HuH-7.5 (cell line): ENCODE measurements around the gene KMT2C.
"Not testable (repeated sequence)": the region's sequence is repeated elsewhere in the genome, so short reads cannot be mapped to it uniquely, and the experiment has no call there.

ENCODE experiments used
- DNase-seq: peaks from one replicate; pipeline ENCODE4 v3.0.0; 2011; ENCODE audit warnings: low spot score

The KMT2C gene

DNA sequence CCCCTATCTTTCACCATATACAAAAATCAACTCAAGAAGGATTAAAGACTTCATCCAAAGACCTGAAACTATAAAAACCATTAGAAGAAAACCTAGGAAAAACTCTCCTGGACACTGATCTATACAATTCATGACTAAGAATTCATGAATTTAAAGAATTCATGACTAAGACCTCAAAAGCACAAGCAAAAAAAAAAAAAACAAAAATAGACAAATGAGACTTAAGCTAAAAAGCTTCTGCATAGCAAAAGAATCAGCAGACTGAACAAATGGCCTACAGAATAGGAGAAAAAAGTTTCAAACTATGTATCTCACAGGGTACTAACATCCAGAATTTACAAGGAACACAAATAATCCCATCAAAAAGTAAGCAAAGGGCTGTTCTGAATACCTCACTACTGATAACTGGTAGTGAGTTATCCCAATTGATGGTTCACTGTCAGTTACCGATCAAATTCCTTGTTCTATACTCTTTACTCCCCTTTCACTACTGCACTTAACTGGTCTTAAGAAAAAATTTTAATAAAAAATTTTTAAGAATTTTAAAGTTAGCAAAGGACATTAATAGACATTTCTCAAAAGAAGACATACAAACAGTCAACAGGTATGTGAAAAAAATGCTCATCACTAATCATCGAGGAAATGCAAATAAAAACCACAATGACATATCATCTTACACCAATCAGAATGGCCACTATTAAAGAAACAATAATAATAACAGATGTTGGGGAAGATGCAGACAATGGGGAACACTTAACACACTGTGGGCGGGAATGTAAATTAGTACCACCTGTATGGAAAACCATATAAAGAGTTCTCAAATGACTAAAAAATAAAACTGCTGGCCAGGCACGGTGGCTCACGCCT is 33.2 kb downstream of the KMT2C start:
- DNase-seq: no peak

DNA sequence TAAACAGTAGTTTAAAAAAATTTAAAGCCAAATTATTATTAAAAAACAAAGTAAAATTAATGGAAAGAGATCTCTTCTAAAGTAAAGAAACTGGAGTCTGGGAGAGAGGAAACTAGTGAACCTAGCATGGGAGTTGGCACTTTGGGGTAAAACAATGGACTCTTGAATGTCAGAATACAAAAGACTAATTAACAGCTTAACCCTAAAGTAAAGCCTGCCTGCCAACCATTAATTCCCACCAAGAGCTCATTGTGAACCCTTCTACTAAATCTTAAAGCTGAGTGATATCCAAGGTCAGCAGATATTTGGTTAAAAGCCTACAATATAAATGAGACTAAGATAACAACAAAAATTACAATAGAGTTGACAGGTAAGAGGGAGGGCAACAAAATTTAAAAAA is 36.5 kb downstream of the KMT2C start:
- DNase-seq: no peak

DNA sequence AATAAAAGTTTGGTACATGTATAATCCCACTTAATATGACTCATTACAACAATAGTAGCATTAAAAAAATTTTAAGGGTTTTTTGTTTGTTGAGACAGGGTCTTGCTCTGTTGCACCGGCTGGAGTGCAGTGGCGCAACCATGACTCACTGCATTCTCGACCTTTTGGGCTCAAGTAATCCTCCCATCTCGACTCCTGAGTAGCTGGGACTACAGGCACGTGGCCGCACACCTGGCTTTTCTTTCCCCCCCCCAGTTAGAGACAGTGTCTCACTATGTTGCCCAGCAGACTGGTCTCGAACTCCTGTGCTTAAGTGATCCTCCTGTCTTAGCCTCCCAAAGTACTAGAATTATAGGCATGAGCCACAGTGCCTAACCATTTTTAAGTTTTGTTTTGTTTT is 40.7 kb downstream of the KMT2C start:
- no peak for DNase-seq

DNA sequence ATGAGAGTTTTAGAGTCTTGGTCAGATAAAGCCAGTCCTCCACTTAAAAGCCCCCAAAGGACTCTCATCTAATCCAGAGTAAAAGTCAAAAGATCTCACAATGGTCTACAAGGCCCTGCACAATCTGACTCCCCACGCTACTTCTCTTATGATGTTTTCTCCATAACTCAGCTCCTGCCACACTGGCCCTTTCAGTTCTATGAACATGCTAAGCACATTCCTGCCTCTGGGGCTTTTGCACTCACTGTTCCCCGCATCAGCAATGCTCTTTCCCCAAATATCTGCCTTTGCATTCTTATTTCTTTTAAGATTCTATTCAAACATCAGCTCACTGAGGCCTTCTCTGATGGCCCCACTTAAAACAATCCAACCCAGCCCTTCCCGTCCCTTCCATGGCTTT is 41.6 kb downstream of the KMT2C start:
- DNase-seq: not testable (repeated sequence)

DNA sequence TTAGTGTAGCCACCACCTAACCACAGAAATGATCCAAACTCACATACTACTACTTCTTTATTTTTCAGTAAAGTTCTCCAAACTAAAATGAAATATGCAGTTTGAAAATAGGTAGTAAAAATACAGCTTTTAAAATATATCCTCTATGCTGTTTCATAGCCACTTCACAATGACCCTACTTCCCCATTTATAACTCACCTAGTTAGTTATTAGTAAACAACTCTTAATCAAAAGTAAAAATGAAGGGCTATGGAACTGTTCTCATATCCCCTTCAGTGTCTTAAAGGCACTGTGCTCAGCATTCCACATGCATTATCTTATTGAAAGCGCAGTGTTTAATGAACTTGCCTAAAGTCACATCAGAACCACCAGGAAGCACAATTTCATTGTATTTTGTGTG is 43.5 kb downstream of the KMT2C start:
- no peak for DNase-seq

DNA sequence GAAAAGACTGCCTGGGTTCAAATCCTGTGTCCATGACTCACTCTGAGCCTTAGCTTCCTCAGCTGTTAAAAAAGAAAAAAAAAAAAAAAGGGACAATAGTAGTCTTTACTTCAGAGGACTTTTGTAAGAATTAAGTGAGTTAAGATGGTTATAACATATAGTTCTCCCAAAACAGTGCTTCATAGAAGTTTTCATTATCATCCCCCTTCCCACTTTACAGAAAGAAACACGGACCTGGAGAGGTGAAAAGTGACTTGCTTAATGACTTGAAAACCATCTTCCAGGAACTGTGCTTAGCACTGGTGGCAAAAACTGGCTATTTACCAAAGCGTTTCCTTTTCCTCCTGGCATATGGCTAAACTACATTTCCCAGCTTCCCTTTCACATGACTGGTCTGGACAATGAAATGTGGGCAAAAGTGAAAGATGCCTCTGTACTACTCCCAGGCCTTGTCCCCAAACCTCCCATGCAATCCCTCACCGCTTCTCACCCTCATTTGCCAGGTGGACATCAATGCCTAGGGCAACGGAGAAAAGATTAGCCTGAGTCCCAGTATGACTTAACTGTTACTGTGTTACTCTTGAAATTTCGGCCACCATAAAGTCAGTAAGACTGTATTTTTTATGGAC is 49.6 kb downstream of the KMT2C start:
- not testable (repeated sequence) for DNase-seq

DNA sequence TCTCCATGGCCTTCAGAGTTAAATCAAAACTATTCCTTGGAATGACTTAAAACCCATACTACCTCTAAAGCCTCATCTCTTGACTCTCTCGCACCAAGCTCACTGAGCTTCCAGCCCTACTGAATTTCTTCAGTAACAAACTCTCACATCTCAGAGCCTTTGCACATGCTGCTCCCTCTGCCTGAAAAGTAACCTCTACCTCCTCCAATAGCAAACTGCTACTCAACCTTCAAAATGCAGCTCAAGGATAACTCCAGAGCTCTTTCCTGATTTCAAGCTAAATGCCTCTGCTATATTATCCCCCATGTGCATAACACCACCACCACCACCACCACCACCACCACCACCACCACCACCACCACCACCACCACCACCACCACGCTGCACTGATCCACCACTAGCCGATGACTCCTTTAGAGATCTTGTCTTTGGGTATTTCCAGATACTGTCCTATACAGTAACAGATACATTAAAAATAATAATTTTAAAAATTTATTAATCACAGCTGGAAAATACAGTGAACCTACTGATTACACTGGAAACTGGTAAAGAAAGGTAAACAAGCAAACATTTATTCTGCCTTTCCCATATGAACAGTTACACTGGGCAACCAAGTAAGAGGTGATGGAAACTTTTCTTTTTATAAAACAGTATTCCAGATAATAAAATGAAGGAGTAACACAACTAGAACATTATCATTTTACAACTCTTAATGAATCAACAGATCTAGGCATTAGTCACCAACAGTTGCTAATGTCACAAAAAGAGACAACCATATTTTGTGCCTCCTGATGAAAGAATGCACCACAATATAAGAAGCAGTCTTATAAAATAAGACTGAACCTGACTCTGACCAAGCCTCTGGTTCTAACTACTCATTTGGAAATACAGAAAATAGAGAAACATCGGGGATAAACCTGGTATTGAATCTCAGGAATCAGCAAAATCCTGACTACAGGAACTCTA is 51.3 kb downstream of the KMT2C start:
- DNase-seq: not testable (repeated sequence)

DNA sequence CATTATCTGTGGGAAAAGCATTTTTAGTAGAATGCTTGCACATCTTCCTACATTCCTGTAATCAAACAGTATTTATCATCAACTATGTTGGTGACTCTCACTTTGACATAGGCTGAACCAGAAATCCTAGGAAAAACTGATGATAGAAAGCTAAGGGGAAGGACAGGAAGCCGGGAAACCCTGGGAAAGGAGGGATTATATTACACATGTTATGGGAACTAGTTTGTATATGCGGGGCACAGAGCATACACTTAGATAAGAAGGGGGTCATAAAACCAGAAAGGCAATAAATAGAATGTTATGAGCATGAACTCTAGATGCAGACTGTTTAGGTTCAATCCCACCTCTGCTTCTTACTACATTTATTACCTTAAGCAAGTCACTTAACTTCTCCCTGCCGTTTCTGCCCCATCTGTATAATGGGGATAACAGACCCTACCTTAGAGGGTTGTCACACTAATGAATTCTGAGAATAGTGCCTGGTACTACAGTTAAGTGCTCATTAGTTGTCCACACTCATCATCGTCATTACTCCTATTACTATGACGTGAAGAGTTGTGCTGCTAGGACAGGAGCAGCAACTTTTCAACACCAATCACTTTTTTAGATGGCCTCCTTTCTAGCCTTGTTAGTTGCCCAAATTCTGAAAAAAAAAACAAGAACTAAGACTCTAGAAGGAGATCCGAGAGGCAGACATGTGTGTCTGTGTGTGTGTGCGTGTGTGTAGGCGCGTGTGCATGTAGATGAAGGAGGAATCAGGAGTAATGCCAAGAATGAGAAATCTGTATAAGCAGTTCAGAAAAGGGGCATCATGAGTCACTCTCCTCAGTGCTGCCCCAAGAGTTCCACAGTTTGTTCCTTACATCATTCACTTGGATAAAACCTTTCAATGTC is 52.2 kb downstream of the KMT2C start:
- no peak for DNase-seq

DNA sequence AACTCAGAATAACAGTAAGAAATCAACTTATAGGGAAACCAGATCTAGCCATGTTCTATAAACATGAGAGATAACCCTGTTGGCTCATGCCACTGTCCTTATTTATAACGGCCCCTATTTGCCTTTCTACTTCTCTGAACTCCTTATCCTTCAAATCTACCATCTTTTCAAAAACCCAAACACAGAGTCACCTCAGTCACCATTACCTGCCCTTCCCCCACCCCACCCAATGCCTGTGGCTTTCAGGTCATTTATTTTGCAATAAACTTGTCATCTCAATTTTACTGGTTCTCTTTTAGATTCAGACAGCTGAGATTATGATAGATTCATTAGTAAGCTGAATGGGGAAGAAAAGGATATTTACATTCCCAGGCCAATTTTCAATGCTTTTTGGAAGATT is 53.6 kb downstream of the KMT2C start:
- DNase-seq: no peak

DNA sequence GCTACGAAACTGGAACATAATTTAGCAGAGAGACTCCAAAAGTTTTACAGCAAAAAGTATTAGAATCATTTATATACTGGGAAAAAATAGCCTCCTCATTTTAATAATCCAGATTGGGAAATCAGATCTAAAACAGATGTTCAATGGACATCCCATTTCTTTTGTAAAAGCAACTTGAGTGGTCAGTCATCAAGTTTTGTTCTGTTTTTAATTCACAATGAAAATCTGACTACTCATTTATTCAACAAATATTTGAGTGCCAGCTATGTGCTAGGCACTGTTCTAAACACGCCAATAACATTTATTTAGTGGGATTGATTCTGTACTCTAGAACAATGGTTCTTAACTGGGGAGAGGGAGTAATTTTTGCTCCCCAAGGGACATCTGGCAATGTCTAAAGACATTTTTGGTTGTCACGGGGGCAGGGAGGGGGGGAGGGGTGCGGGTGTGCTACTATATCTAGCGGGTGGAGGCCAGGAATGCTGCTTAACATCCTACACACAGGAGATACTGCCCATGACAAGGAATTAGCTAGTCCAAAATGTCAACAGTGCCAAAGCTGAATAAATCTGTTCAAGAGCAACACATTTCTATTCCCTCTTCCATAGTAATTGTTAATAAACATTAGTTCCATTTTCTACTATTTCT is 54.7 kb downstream of the KMT2C start:
- DNase-seq: not testable (repeated sequence)

DNA sequence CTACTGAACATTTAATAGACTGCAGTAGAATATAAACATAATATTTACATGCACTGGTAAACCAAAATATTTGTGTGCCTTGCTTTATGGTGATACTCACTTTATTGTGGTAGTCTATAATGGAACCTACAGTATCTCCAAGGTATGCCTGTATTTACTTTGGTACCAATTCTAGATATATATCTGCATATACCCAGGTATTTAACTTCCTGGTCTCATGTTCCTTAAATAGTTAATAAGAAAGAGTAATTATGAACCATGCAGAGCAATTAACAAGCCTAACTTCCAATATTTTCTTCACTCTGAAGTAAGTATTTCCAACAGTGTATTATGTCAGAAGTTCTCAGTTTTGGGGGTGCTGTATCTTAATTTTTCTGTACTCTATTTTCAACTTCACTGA is 57.3 kb downstream of the KMT2C start:
- DNase-seq: not testable (repeated sequence)

DNA sequence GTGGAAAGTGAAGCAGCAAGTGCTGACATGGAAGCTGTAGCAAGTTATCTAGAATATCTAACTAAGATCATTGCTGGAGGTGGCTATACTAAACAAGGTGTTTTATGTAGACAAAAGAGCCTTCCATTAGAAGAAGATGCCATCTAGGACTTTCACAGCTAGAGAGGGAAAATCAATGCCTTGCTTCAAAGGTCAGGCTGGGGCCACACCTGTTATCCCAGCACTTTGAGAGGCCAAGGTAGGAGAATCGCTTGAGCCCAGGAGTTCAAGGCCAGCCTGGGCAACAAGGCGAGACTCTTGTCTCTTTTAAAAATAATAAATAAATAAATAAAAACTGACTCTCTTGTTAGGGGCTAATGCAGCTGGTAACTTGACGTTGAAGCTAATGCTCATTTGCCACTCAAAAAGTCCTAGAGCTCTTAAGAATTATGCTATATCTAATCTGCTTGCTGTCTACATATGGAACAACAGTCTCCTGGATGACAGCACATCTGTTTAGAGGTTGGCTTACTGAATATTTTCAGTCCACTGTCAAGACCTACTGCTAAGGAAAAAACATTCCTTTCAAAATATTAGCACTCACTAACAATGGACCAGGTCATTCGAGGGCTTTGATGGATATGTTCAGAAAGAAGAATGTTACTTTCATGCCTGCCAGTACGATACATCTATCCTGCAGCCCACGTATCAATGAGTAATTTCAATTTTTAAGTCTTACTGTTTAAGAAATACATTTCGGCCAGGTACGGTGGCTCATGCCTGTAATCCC is 58.9 kb downstream of the KMT2C start:
- DNase-seq: not testable (repeated sequence)

DNA sequence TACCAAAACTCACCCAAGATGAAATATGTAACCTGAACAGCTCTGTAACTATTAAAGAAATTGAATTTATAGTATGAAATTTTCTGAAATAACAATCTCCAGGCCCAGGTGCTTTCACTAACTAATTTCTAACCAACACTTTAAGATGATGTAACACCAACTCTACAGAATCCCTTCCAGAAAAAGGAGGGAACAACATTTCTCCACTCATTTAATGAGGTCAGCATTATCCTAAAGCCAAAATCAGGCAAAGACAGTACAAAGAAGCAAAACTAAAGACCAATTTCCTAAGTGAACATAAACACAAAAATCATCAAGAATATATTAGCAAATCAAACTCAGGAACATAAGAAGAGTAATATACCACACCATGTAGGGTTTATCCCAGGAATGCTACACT is 65.5 kb downstream of the KMT2C start:
- DNase-seq: no peak

DNA sequence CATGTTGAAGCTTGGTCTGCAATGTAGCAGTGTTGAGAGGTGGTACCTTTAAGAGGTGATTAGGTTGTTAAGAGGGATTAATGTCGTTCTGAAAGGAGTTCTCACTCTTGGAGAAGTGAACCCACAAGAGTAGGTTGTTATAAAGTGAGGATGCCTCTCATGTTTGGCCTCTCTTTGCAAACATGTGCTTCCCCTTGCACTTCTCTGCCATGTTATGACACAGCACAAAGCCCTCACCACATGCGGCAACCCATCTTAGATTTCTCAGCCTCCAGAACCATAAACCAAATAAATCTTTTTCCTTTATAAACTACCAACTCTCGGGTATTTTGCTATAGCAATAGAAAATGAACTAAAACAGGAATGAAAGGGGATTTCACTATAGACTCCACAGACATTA is 66.3 kb downstream of the KMT2C start:
- no peak for DNase-seq

DNA sequence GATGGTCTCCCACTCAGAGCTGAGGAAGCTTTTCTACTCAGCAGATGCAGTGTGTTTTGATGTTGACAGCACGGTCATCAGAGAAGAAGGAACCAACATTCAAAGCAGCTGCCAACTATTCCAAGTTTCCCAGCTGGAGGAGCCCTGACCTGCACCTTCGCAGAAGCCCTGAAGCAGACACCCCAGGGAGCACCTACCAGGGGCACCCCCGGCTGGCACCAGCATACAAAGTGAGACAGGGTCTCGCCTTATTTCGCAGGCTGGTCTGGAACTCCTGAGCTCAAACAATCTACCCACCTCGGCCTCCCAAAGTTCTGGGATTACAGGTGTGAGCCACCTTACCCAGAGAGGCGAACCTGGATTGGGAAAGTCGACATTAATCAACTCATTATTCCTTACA is 68.6 kb downstream of the KMT2C start:
- no peak for DNase-seq

DNA sequence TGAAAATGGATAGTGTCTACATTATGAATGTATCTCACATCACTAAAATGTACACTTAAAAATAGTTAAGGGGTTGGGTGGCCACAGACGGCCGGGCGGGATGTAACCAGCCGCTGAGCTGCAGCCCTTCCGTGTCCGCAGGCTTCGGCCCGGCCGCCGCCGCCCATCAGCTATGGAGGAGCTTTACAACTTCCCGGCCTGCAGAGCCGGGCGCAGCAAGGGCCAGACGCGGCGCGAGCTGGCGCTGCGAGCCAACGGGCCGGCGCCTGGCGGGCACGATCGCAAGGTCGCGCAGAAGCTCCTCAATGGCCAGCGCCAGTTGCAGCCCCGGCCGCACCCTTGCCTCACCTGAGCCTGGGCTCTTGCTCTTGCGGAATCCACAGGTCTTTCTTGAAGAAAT is 69.1 kb downstream of the KMT2C start:
- no peak for DNase-seq

DNA sequence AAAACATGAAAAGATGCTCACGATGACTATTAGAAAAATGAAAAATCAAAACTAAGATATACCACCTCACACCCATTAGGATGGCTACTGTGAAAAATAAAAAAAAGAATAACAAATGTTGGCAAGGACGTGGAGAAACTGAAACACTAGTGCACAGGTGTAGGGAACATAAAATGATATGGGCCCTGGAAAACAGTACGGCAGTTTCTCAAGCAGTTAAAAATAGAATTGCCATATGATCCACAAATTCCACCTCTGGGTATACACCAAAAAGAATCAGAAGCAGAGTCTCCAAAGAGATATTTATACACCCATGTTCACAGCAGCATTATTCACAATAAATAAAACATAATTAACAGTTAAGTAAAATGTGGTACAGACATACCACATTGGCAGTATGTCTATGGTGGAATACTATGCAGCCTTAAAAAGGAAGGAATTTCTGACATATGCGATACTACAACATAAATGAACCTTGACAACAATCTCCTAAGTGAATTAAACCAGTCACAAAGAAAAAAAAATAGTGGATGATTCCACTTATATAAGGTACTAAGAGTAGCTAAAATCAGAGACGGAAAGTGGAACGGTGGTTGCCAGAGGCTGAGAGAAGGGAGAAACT is 69.7 kb downstream of the KMT2C start:
- no peak for DNase-seq

DNA sequence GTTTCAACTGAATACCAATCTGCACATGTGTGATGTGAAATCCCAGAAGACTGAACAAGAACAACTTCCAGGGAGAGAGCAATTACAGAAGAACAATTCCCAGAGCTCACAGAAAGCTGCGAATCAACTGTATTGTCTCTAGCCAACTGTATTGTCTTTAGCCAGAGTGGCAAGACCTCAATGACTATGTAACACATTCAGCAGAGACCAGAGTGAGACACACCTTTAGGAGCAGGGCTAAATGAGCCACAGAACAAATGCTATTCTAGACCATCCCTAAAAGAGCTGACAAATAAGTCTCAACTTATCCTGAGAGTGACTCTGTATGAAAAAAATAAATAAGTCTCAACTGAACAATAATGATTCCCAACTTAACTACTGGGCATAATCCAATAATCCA is 72.0 kb downstream of the KMT2C start:
- DNase-seq: no peak

DNA sequence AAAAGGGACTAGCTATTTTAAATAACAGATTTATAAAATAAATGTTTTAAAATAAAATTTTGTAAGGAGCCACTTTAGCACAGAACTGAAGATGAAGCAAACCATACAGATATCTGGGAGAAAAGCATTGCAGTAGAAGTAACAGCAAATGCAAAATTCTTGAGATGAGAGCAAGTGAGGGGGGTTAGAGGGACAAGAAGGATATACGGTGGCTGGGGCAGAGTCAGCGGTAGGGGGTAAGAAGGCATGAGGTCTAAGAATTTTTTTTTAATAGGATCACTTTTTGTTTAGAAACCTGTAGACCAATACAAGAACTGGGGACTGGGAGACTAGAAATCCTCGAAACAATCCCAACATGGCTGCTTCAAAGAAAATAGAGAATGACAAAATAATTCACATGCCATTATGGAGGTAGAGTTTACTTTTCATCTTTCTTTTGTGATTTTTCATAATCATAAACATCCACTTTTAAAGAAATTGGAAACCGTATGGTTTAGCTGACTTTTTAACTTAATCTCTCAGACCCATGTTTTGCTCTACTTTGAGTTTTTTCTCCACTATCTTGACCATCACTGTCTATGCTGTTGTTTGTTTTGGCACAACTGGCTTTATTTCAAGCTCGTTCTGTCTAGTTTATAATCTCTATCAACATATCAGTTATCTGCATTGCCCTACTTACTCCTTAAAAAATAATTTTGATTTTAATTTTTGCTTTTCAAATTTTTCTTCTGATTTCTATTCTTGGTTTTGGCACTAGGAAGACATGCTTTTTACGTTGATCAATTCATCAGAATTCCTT is 73.5 kb downstream of the KMT2C start:
- no peak for DNase-seq
